GM21825 (cell line): ENCODE results near the gene ZNRF1.

Source experiments
- ATAC-seq: cut with Tn5 transposase; IDR thresholded peaks from one replicate; pipeline ENCODE4 v1.9.1; 2021; ENCODE audit warnings: mild to moderate bottlenecking, moderate library complexity; ENCODE audit not compliant: unreplicated experiment

Gene ZNRF1

GRCh38 chr16:75138636-75139035 is 139.8 kb downstream of the ZNRF1 start:
- no peak for ATAC-seq

DNA sequence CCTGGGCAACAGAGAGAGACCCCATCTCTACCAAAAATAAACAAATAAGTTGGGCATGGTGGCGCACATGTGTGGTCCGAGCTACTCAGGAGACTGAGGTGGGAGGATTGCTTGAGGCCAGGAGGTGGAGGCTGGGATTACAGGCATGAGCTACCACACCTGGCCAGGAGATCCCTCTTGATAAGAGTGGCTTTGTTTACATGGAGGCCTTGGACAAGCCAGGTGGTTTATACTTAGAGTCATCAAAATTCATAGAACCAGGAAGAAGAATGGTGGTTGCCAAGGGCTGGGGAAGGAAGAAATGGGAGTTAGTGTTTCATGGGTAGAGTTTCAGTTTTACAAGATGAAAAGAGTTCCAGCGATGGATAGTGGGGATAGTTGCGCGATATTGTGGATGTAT is 140.7 kb downstream of the ZNRF1 start:
- no peak for ATAC-seq

GRCh38 chr16:75143941-75144340 is 145.1 kb downstream of the ZNRF1 start:
- ATAC-seq, result no peak

DNA sequence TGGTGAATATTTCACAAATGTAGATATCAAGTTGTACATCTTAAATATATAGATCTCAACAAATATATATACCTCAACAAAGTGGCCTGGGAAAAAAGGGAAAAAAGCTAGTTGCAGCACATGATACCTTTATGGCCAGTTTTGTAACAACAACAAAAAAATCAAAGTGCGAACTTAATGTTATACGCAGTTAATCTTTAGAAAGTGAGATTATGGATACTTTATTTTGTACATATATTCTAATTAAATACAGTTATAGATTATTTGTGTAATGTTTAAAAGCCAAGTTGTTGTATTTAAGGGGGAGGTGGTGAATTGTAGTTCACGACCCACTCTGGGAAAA is 149.1 kb downstream of the ZNRF1 start:
- no peak for ATAC-seq

DNA sequence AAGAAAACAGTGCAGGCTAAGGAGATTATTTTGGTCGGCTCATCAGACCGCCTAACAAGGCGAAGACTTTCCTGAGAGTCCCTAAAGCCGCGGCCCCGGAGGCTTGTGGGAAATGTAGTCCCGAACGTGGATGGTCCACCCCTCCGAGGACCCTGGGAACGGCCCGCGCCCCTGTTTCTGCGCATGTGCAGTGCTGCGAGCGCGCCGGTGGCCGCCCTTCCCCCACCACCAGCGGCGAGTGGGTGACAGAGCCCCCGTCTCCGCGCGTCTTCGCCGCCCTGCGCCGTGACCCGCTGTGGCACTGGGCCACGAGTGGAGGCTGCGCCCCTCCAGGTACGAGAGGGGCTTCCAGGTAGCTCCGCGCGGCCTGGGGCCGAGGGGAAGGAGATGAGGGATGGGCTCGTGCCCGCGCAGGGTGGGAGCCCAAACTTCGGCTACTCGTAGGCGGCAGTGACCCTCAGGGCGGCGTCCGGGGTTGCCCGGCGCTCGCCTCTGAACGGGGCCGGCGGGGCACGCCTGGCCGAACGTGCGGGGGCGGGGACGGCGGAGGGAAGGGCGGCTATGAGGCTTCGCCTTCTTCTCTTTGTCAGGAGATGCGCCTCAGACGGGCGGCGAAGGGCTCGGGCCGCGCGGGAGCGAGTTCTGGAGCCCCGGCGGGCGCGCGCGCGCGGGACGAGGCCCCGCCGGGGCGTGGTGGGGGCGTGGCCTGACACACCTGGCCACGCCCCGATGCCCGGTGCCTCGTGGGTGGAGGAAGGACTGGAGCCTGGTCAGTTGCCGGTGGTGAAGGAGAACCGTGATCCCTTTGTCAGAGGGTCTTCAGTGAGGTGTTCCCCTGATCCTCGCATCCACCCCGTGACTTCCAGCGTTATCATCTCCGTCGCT is 149.7 kb downstream of the ZNRF1 start, which contains the start of gene ZFP1:
Gene ZFP1, plus strand, starts transcription at position 214 of the 885 bp plus-strand sequence. CDS start 4,428 bp downstream, outside the sequence.
- ATAC-seq, result peak; percentile 81

DNA sequence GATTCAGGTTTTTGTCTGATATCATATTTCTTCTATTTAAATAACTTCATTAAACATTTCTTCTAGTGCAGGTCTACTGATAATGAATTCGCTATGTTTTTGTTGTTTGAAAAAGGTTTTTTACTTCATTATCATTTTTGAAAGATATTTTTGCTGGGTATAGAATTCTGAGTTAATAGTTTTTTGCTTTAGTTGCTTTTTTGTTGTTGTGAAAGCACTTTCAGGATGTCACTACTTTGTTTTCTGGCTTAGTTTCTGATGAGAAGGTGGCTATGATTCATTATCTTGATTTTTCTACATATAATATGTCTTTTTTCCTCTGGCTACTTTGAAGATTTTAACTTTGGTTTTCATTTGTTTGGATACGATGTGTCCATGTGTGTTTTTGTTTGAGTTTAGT is 153.0 kb downstream of the ZNRF1 start:
- no peak for ATAC-seq

GRCh38 chr16:75152635-75153034 is 153.8 kb downstream of the ZNRF1 start:
- ATAC-seq, result no peak

- ATAC-seq, result no peak
These were observed 161.6 kb downstream of the ZNRF1 start for GRCh38 chr16:75160386-75160785.
